Measurements from ENCODE around the gene KRT32. TPM values are rescaled to one million over a fixed set of nuclear protein-coding genes. Genes with fewer than 3 reads are reported as not detected.

KRT32 gene
- total and polyA plus RNA-seq, 9 of the 15 experiments (the other 6 are each of a cell fraction or from before 2014, with no cell fraction given): not detected

DNA sequence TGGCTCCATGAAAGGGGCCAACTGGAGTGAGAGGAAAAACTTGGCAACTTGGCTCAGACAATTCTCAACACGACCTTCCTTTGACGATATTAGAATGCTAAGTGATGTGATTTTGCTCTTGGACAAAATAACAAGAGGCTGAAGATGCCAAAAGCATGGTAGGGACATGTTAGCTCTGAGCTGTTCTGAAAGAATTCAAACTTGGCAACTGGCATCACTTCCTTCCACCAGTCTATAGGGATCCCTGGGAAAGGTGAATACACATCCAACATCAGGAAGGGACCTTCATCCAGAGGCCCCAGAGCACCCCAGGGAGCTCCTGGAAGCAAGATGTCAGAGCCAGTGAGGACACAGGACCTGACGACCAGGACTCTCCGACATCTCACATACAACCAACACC, 47.1 kb downstream of the KRT32 start:
- Histone ChIP-seq H2AFZ (ENCODE audit: low read depth, low read length) (no peak overlapping the region), H3K4me1 (replicated peaks in 1 of 2; ENCODE audit: control insufficient read depth in 2 of 2, insufficient read depth in 2 of 2, low read length in 2 of 2) (no peaks in the 10 kb centered on the region), H3K36me3 (ENCODE audit: control insufficient read depth, insufficient read depth, low read length) (no peaks in the 10 kb centered on the region), H3K4me2 (ENCODE audit: insufficient read depth, low read length) (no peak overlapping the region), H3K9ac (ENCODE audit: insufficient read depth in 1 of 2, low read depth in 2 of 2, low read length in 2 of 2) (no peak overlapping the region), H3K27me3 (ENCODE audit: control insufficient read depth in 2 of 2, insufficient read depth in 2 of 2, low read length in 2 of 2) (peaks cover 33 to 65% of the 10 kb centered on the region in 2 experiments; a peak in 4 of 5 replicates), H3K4me3 (no peak overlapping the region), H3K27ac (ENCODE audit: extremely low read depth, low read depth, low read length) (no peak overlapping the region), H3K79me2 (ENCODE audit: control insufficient read depth, insufficient read depth, low read length) (no peaks in the 10 kb centered on the region), H3K9me3 (replicated peaks; ENCODE audit: control insufficient read depth, insufficient read depth, low read depth, low read length) (no peaks in the 10 kb centered on the region), H3K9me1 (ENCODE audit: control insufficient read depth, insufficient read depth, low read length) (no peaks in the 10 kb centered on the region), H4K20me1 (replicated peaks; ENCODE audit: control insufficient read depth, insufficient read depth, low read length) (no peaks in the 10 kb centered on the region; the same call in 1 of the 2 replicates)
- 0% methylated on average over 4 of the region's 4 CpGs for WGBS (ENCODE audit: insufficient coverage, low coverage, missing lambda C conversion rate)
- CTCF ChIA-PET (ENCODE audit: low intra/inter-chr PET ratio): no interaction called here
- POLR2A ChIA-PET: no interaction called here
- in situ Hi-C loops (cut with MboI) (no loop called here), intact Hi-C loops (cut with micrococcal nuclease) (no loop called here)
- ATAC-seq (no peak), FAIRE-seq (no peak), DNase-seq (ENCODE audit: extremely low read depth in 1 of 4, low spot score in 3 of 4) (no peak)
- BruUV-seq (replicated peaks): no TSS peak
- TF ChIP-seq ZBTB49 (CRISPR knock-in tag; IDR thresholded peaks at IDR 0.05; ENCODE audit: borderline replicate concordance) (no peak), SNIP1 (IDR thresholded peaks at IDR 0.05; ENCODE audit: low read depth) (no peak), RBFOX2 (IDR thresholded peaks at IDR 0.05; ENCODE audit: low read depth, low read length) (no peak), ZNF395 (CRISPR knock-in tag; IDR thresholded peaks at IDR 0.05) (no peak), POLR2A (conservative IDR thresholded peaks at IDR 0.05) (no peak), HLTF (IDR thresholded peaks at IDR 0.05) (no peak), E2F6 (IDR thresholded peaks at IDR 0.05; ENCODE audit: borderline replicate concordance in 1 of 2, extremely low read depth in 1 of 2, insufficient read depth in 1 of 2, insufficient read length in 1 of 2, low read depth in 1 of 2, low read length in 1 of 2, poor library complexity in 1 of 2, severe bottlenecking in 1 of 2) (no peak), ZNF561 (CRISPR knock-in tag; conservative IDR thresholded peaks at IDR 0.05) (no peak), MYNN (IDR thresholded peaks at IDR 0.05) (no peak), MYNN (CRISPR knock-in tag; IDR thresholded peaks at IDR 0.05) (no peak), SOX6 (IDR thresholded peaks at IDR 0.05) (no peak), TBP (optimal IDR thresholded peaks at IDR 0.05; ENCODE audit: low read depth, low read length) (no peak), CHAMP1 (IDR thresholded peaks at IDR 0.05) (no peak), SMARCA4 (IDR thresholded peaks at IDR 0.05) (no peak), MAFG (tag; conservative IDR thresholded peaks at IDR 0.05) (no peak), ATF7 (IDR thresholded peaks at IDR 0.05) (no peak)
- TF ChIP-seq, protein P1, sequence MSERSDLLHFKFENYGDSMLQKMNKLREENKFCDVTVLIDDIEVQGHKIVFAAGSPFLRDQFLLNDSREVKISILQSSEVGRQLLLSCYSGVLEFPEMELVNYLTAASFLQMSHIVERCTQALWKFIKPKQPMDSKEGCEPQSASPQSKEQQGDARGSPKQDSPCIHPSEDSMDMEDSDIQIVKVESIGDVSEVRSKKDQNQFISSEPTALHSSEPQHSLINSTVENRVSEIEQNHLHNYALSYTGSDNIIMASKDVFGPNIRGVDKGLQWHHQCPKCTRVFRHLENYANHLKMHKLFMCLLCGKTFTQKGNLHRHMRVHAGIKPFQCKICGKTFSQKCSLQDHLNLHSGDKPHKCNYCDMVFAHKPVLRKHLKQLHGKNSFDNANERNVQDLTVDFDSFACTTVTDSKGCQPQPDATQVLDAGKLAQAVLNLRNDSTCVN (CRISPR knock-in tag; IDR thresholded peaks at IDR 0.05): no peak
